Astrocyte of the cerebellum (primary cell): Measurements from ENCODE around the gene PGS1.
"Not testable (repeated sequence)": the region's sequence is repeated elsewhere in the genome, so short reads cannot be mapped to it uniquely, and the experiment has no call there.

Experiments used
- DNase-seq: peaks from one replicate; pipeline ENCODE4 v3.0.0-alpha.2; 2011; ENCODE audit warnings: low read depth
- H3K4me3 ChIP-seq: 2 replicates; pipeline ENCODE4 v1.5.1; 2011; ENCODE audit warnings: mild to moderate bottlenecking, low read depth, low read length, moderate library complexity
- in situ Hi-C: cut with HindIII; loops from 2 replicates; pipeline ENCODE4 v1.10.0; 2017; ENCODE audit warnings: low sequenced_read_pairs
- TF ChIP-seq, protein P1 (sequence below): IDR thresholded peaks from 2 replicates; pipeline ENCODE4 v1.5.1; 2012; ENCODE audit warnings: low read length, low read depth, moderate library complexity, mild to moderate bottlenecking; ENCODE audit errors: missing control alignments

Gene PGS1

DNA sequence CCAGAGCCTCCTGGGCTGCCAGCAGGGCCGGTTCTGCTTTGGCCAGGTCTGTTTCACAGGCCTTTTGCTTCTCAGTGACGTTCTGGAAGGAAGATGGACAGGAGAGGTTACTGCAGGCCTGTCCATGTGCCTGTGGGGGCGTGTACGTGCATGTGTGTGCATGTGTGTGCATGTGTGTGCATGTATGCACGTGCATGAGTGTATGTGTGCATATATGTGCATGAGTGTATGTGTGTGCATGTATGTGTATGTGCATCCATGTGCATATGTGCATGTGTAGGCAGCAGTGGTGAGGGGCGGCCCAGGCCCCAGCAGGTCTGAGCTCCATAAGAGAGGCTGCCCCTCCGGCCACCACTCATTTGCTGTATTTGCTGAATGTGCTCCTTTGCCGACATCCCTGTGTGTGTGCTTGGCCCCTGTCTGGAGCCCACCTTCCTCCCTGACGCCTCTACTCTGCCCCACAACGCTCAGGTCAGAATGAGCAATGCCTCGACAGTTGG is 81.8 kb downstream of the PGS1 start:
- no peak overlapping the region for H3K4me3 ChIP-seq
- TF ChIP-seq, protein P1, sequence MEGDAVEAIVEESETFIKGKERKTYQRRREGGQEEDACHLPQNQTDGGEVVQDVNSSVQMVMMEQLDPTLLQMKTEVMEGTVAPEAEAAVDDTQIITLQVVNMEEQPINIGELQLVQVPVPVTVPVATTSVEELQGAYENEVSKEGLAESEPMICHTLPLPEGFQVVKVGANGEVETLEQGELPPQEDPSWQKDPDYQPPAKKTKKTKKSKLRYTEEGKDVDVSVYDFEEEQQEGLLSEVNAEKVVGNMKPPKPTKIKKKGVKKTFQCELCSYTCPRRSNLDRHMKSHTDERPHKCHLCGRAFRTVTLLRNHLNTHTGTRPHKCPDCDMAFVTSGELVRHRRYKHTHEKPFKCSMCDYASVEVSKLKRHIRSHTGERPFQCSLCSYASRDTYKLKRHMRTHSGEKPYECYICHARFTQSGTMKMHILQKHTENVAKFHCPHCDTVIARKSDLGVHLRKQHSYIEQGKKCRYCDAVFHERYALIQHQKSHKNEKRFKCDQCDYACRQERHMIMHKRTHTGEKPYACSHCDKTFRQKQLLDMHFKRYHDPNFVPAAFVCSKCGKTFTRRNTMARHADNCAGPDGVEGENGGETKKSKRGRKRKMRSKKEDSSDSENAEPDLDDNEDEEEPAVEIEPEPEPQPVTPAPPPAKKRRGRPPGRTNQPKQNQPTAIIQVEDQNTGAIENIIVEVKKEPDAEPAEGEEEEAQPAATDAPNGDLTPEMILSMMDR = no peak
- in situ Hi-C loops = no loop called here
- DNase-seq = no peak

DNA sequence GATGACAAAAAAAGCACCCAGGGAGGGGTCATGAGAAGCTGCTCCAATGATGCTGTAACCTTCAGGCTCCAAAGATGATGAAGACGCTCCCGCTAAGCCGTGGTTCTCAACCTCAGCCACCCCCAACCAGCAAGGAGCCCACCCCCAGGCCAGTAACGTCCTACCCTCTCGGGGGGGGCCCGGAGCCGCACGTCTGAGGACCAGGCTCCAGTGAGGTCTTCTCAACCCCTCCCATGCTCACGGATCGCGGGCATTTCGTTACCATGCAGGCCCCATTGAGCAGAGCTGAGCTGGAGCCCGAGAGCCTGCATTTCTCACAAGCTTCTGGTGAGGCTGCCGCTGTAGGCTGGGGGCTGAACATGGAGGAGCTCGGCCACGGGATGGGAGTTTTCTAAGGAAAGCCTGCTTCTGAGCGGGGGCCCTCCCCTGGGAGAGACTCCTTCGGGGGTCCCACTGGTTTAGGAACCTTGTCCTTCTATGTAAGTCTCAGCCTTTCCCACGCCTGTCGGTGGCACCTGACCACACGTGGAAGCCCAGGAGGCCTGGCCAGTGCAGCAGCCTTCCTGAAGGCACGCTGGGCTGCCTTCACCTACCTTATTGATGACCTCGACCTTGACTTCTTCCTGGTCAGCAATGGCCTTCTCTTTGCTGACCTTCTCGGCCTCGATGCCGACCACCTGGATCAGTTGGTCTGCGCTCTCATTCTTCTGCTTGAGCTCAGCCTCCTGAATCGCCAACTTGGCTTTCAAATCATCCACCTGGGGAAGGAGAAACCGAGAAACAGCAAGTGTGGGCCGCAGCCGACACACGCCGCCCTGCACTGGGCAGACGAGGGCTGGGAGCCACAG is 82.7 kb downstream of the PGS1 start:
- in situ Hi-C loops = no loop called here
- H3K4me3 ChIP-seq = no peak overlapping the region
- TF ChIP-seq, protein P1 = no peak
- DNase-seq = no peak

- no peak overlapping the region for H3K4me3 ChIP-seq
- DNase-seq = no peak
- TF ChIP-seq, protein P1 = no peak
- in situ Hi-C loops = no loop called here
These were observed 83.3 kb downstream of the PGS1 start for GRCh38 chr17:78461799-78462053.

DNA sequence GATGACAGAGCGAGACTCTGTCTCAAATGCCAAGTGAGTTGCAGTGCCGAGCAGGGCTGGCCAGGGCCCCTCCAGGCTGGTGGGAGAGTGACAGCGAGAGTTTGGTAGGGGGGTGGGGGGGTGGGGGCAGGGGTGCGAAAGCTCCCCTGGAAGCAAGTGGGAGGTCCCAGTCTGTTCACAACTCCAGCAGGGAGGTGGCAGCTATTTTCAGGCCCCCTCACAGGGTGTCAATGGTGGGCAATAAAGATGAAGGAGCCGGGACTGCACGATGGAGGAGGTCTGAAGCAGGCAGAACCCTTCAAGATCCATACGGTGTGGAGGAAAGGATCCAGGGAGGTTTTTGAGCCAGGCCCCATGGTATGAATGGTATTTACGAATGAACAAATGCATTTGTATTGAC is 83.7 kb downstream of the PGS1 start:
- in situ Hi-C loops = no loop called here
- DNase-seq = no peak
- TF ChIP-seq, protein P1 = no peak
- H3K4me3 ChIP-seq = no peak overlapping the region

DNA sequence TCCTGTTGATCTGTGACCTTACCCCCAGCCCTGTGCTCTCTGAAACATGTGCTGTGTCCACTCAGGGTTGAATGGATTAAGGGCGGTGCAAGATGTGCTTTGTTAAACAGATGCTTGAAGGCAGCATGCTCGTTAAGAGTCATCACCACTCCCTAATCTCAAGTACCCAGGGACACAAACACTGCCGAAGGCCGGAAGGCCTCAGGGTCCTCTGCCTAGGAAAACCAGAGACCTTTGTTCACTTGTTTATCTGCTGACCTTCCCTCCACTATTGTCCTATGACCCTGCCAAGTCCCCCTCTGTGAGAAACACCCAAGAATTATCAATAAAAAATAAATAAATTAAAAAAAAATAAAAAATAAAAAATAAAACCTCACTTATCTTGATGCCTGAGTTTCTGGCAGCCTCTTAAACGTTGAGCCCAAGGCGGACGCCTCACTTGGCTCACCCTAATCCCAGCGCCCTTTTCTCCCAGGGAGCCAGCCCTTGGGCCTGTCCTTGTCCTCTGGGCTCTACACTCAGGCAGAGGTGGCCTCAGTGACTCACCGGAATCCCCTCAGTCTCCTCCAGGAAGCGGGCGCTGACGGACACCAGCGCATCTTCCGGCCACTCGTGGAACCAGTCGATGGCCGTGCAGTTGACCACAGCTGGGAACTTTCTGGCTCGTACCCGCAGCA is 87.8 kb downstream of the PGS1 start:
- H3K4me3 ChIP-seq, in situ Hi-C loops, DNase-seq: not testable (repeated sequence)

- H3K4me3 ChIP-seq = no peak overlapping the region
- in situ Hi-C loops = no loop called here
- TF ChIP-seq, protein P1 = no peak
- DNase-seq = no peak
These were observed 88.6 kb downstream of the PGS1 start for GRCh38 chr17:78466786-78467715.
